Measurements from ENCODE around the gene TGFBR3L. TPM values are rescaled to one million over a fixed set of nuclear protein-coding genes. Genes with fewer than 3 reads are reported as not detected.

TGFBR3L gene
- total and polyA plus RNA-seq, 2 of the 4 experiments (the other 2 are of a cell fraction) = 0.94 TPM; not detected in 1

GRCh38 chr19:7912697-7913564 lies 1.7 kb upstream of the TGFBR3L start (continued):
- no peak for TF ChIP-seq NFE2L2 (IDR thresholded peaks at IDR 0.05; ENCODE audit: low read depth, low read length)

DNA sequence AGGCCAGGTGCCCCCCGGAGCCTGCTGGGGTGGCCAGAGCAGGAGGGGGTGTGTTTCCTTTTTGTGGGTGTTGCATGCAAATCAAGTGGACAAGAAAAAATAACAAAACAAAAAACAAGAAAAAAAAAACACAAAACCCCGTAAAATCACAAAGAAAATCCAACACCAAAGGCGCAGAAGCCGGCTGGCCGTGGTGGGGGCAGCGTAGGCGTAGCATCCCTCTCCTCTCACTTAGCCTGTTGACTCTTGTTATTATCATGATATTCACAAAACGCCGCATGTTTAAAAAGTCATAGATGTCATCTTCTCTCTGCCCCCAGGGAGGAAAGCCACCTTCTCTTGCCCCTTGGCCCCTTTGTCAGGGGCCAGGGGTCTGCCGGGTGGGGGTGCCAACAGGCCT lies 978 bp upstream of the TGFBR3L start:
- peaks cover 10% of the 10 kb centered on the region; the same call in 1 of the 2 replicates for H3K4me1 ChIP-seq (ENCODE audit: control insufficient read depth, insufficient read depth, low read length)
- ATAC-seq (ENCODE audit: low read depth) = no peak
- H2AK9ac ChIP-seq (replicated peaks; ENCODE audit: low read depth, low read length, poor library complexity) = no peak overlapping the region
- BruUV-seq (replicated peaks) = no TSS peak
- H2AK5ac ChIP-seq (ENCODE audit: low read depth, low read length) = no peak overlapping the region
- TF ChIP-seq RAD21 (IDR thresholded peaks at IDR 0.05; ENCODE audit: low read length) = no peak
- no peak for TF ChIP-seq MAZ (IDR thresholded peaks at IDR 0.05; ENCODE audit: borderline replicate concordance, low read depth, low read length)
- no peak for TF ChIP-seq RFX5 (IDR thresholded peaks at IDR 0.05; ENCODE audit: low read depth, low read length)
- TF ChIP-seq NFE2L2 (IDR thresholded peaks at IDR 0.05; ENCODE audit: low read depth, low read length) = no peak
- TF ChIP-seq MAFK (IDR thresholded peaks at IDR 0.05; ENCODE audit: low read depth, low read length) = no peak
- no peak for TF ChIP-seq CEBPB (IDR thresholded peaks at IDR 0.05; ENCODE audit: low read depth, low read length)
- no peak overlapping the region for H4K91ac ChIP-seq (ENCODE audit: insufficient read depth, low read depth, low read length)
- H3K23ac ChIP-seq (ENCODE audit: low read depth, low read length) = no peak overlapping the region
- no peak overlapping the region for H3K4ac ChIP-seq (ENCODE audit: low read depth, low read length)
- H3K27me3 ChIP-seq (ENCODE audit: control insufficient read depth, insufficient read depth, low read length) = peaks cover 11% of the 10 kb centered on the region
- H3K56ac ChIP-seq (ENCODE audit: extremely low read depth, insufficient read depth, low read length) = no peak overlapping the region
- no peak overlapping the region for H3K18ac ChIP-seq (ENCODE audit: low read depth, low read length)
- no CpG with 5 or more reads among the region's 10 CpGs for WGBS, 2 experiments (ENCODE audit: extremely low coverage in 2 of 2, insufficient read length in 1 of 2)
- no peaks in the 10 kb centered on the region for H3K9me1 ChIP-seq (ENCODE audit: insufficient read depth, low read length)
- H4K8ac ChIP-seq (ENCODE audit: low read depth in 2 of 2, low read length in 2 of 2) = no peak overlapping the region
- H2BK120ac ChIP-seq (ENCODE audit: low read depth, low read length) = no peak overlapping the region
- H3K36me3 ChIP-seq (ENCODE audit: control insufficient read depth, insufficient read depth, low read length) = peaks cover 28% of the 10 kb centered on the region
- H2BK20ac ChIP-seq (ENCODE audit: low read depth, low read length) = no peak overlapping the region
- dilution Hi-C loops (cut with HindIII; ENCODE audit: low sequenced_read_pairs, unreplicated experiment) (no loop called here), intact Hi-C loops (cut with micrococcal nuclease) (no loop called here), in situ Hi-C loops (cut with MboI; ENCODE audit: low sequenced_read_pairs) (no loop called here)
- H3K4me2 ChIP-seq (ENCODE audit: low read depth, low read length) = no peak overlapping the region
- CTCF ChIA-PET = no interaction called here
- H3K9me3 ChIP-seq (ENCODE audit: control insufficient read depth, insufficient read depth, low read length) = no peaks in the 10 kb centered on the region
- no peak overlapping the region for H3K14ac ChIP-seq (replicated peaks; ENCODE audit: low read depth, low read length)
- H4K5ac ChIP-seq (ENCODE audit: low read depth, low read length) = no peak overlapping the region
- no peak overlapping the region for H2BK5ac ChIP-seq (ENCODE audit: low read depth, low read length, poor library complexity, severe bottlenecking)
- DNase-seq = no peak
- H2AFZ ChIP-seq (replicated peaks; ENCODE audit: low read length, poor library complexity) = no peak overlapping the region
- no peak overlapping the region for H2BK15ac ChIP-seq (ENCODE audit: low read depth, low read length)
- no peak overlapping the region for H3K27ac ChIP-seq (ENCODE audit: insufficient read depth, low read length)
- peaks cover 0 to 4% of the 10 kb centered on the region in 2 experiments; a peak in 1 of 4 replicates for H3K79me1 ChIP-seq (ENCODE audit: low read depth in 1 of 2, low read length in 2 of 2)
- no peak overlapping the region for H3K9ac ChIP-seq (ENCODE audit: low read depth, low read length)
- POLR2A ChIA-PET (ENCODE audit: unreplicated experiment) = no interaction called here
- H4K20me1 ChIP-seq (ENCODE audit: insufficient read depth, low read length) = peaks cover 8% of the 10 kb centered on the region; the same call in 1 of the 2 replicates
- H3K4me3 ChIP-seq (ENCODE audit: insufficient read depth, low read depth, low read length) = no peak overlapping the region

All from IMR-90 (cell line).